Loucy (cell line): ENCODE data around the gene CDCP1.

ENCODE experiments used
- EZH2phosphoT487 ChIP-seq: fragments of 200-600 bp; IDR thresholded peaks from 2 replicates; pipeline ENCODE4 v1.6.1; 2018; ENCODE audit warnings: antibody characterized with exemption, mild to moderate bottlenecking, moderate library complexity, borderline replicate concordance
- TF ChIP-seq, protein P1 (sequence below): fragments of 200-600 bp; sonication (generic); conservative IDR thresholded peaks from 2 replicates; pipeline ENCODE4 v1.5.1; 2014; ENCODE audit warnings: mild to moderate bottlenecking, antibody characterized with exemption, low read length

DNA sequence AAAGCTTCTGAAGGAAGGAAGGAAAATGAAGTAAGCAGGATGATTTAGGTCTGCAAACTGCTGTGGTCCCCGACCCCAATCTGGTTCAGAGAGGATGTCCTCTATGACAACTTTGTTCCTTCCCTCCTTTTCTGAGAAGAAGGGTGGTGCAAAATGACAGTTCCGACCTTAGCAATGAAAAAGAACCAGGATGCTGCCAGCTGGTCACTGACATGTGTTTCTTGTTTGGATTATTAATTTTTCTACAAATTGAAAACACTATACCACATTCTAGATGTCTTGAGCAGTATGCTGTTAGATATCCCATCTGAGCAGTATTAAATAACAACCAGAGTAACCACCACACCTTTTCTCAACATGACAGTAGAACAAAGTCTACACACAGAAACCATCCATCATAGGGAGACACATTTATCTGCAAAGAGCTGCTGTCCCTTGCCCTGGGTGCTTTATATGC is 27.5 kb downstream of the CDCP1 start:
- TF ChIP-seq, protein P1, sequence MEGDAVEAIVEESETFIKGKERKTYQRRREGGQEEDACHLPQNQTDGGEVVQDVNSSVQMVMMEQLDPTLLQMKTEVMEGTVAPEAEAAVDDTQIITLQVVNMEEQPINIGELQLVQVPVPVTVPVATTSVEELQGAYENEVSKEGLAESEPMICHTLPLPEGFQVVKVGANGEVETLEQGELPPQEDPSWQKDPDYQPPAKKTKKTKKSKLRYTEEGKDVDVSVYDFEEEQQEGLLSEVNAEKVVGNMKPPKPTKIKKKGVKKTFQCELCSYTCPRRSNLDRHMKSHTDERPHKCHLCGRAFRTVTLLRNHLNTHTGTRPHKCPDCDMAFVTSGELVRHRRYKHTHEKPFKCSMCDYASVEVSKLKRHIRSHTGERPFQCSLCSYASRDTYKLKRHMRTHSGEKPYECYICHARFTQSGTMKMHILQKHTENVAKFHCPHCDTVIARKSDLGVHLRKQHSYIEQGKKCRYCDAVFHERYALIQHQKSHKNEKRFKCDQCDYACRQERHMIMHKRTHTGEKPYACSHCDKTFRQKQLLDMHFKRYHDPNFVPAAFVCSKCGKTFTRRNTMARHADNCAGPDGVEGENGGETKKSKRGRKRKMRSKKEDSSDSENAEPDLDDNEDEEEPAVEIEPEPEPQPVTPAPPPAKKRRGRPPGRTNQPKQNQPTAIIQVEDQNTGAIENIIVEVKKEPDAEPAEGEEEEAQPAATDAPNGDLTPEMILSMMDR = no peak
- no peak for TF ChIP-seq EZH2phosphoT487
